Neuronal stem cell (in vitro differentiated cells): ENCODE measurements around the gene PITPNB.

Experiments used
- DNase-seq: peaks from one replicate; pipeline ENCODE4 v3.0.0-alpha.2; 2013; ENCODE audit warnings: low spot score
- H2AFZ ChIP-seq: one replicate; pipeline ENCODE4 v1.6.1; 2013; ENCODE audit warnings: mild to moderate bottlenecking, low read length, inconsistent platforms
- H2AK5ac ChIP-seq: 2 replicates; pipeline ENCODE4 v1.6.1; 2013; ENCODE audit warnings: low read depth, mild to moderate bottlenecking, inconsistent platforms, low read length, moderate library complexity, mixed read lengths
- H2BK120ac ChIP-seq: 2 replicates; pipeline ENCODE4 v1.6.1; 2013; ENCODE audit warnings: low read depth, mild to moderate bottlenecking, inconsistent platforms, low read length, moderate library complexity, mixed read lengths
- H2BK12ac ChIP-seq: one replicate; pipeline ENCODE4 v1.6.1; 2013; ENCODE audit warnings: low read length, inconsistent platforms
- H2BK15ac ChIP-seq: 2 replicates; pipeline ENCODE4 v1.6.1; 2013; ENCODE audit warnings: mild to moderate bottlenecking, low read length, inconsistent platforms, mixed read lengths
- H2BK5ac ChIP-seq: one replicate; pipeline ENCODE4 v1.6.1; 2013; ENCODE audit warnings: inconsistent platforms, mild to moderate bottlenecking, low read length, moderate library complexity
- H3K14ac ChIP-seq: one replicate; pipeline ENCODE4 v1.6.1; 2013; ENCODE audit warnings: low read length, inconsistent platforms
- H3K18ac ChIP-seq: 2 replicates; pipeline ENCODE4 v1.6.1; 2013; ENCODE audit warnings: low read length, inconsistent platforms
- H3K23ac ChIP-seq: 2 replicates; pipeline ENCODE4 v1.6.1; 2013; ENCODE audit warnings: low read depth, mild to moderate bottlenecking, mixed read lengths, low read length, inconsistent platforms; ENCODE audit not compliant: poor library complexity
- H3K27ac ChIP-seq: replicated peaks from 3 replicates; pipeline ENCODE4 v1.5.1; 2013; ENCODE audit warnings: low read length, inconsistent platforms
- H3K27me3 ChIP-seq, 3 experiments: 2 replicates each; pipeline ENCODE4 v1.6.1; 2013; ENCODE audit warnings: low read length in 3 of 3, mild to moderate bottlenecking in 2 of 3, inconsistent platforms in 1 of 3, low read depth in 1 of 3, mixed read lengths in 1 of 3, moderate library complexity in 1 of 3; ENCODE audit not compliant: control insufficient read depth in 3 of 3, insufficient read depth in 3 of 3
- H3K36me3 ChIP-seq, 2 donors: replicated peaks in 1 of 2; 2 replicates each; pipeline ENCODE4 v1.6.1; 2013; ENCODE audit warnings: low read length in 2 of 2; ENCODE audit not compliant: control insufficient read depth in 2 of 2, insufficient read depth in 2 of 2
- H3K4ac ChIP-seq: 2 replicates; pipeline ENCODE4 v1.6.1; 2013; ENCODE audit warnings: inconsistent platforms, mild to moderate bottlenecking, low read length, moderate library complexity
- H3K4me1 ChIP-seq, 2 donors: 1 replicate in 1 of 2; 2 replicates in 1 of 2; pipeline ENCODE4 v1.6.1; 2013; ENCODE audit warnings: low read length in 2 of 2, low read depth in 1 of 2; ENCODE audit not compliant: control insufficient read depth in 2 of 2, insufficient read depth in 1 of 2
- H3K4me2 ChIP-seq: one replicate; pipeline ENCODE4 v1.6.1; 2013; ENCODE audit warnings: mild to moderate bottlenecking, low read length, inconsistent platforms; ENCODE audit not compliant: insufficient read depth, poor library complexity, severe bottlenecking
- H3K4me3 ChIP-seq, 2 donors: 2 replicates each; pipeline ENCODE4 v1.5.1; 2013; ENCODE audit warnings: low read length in 2 of 2, mild to moderate bottlenecking in 2 of 2, inconsistent platforms in 1 of 2, moderate library complexity in 1 of 2
- H3K79me1 ChIP-seq: one replicate; pipeline ENCODE4 v1.6.1; 2013; ENCODE audit warnings: low read depth, mild to moderate bottlenecking, inconsistent platforms, low read length, moderate library complexity
- H3K9ac ChIP-seq: one replicate; pipeline ENCODE4 v1.6.1; 2013; ENCODE audit warnings: mild to moderate bottlenecking, low read depth, low read length, inconsistent platforms; ENCODE audit not compliant: poor library complexity
- H3K9me3 ChIP-seq, 2 donors: replicated peaks in 1 of 2; 2 replicates each; pipeline versions ENCODE3 to v1.6.1; 2013; ENCODE audit warnings: low read length in 2 of 2, mild to moderate bottlenecking in 2 of 2, inconsistent platforms in 1 of 2, low read depth in 1 of 2, mixed read lengths in 1 of 2, moderate library complexity in 1 of 2; ENCODE audit not compliant: control insufficient read depth in 2 of 2, insufficient read depth in 1 of 2
- H4K8ac ChIP-seq: one replicate; pipeline ENCODE4 v1.6.1; 2013; ENCODE audit warnings: low read depth, mild to moderate bottlenecking, inconsistent platforms, low read length, moderate library complexity
- H4K91ac ChIP-seq: one replicate; pipeline ENCODE4 v1.6.1; 2013; ENCODE audit warnings: low read length, low read depth, mild to moderate bottlenecking, inconsistent platforms; ENCODE audit not compliant: poor library complexity
- whole genome bisulfite sequencing, 2 donors: extraction: QIAGEN DNeasy Blood & Tissue Kit; methylation state at CpG; one replicate each; pipeline ENCODE4 v1.1.7; 2013; ENCODE audit warnings: missing lambda C conversion rate in 2 of 2, mixed read lengths in 1 of 2; ENCODE audit not compliant: insufficient read length in 2 of 2, insufficient replicate concordance in 1 of 2; ENCODE audit errors: extremely low coverage in 2 of 2; 5-methylcytosine and 5-hydroxymethylcytosine counted together

Gene PITPNB

GRCh38 chr22:27874185-27874584, 44.9 kb downstream of the PITPNB start:
- Histone ChIP-seq H3K36me3 (peaks cover 7 to 66% of the 10 kb centered on the region in 2 donors), H2BK15ac (no peak overlapping the region), H3K4me2 (no peak overlapping the region), H3K9ac (no peak overlapping the region), H2BK120ac (no peak overlapping the region), H3K4me1 (peaks cover 3 to 22% of the 10 kb centered on the region in 2 donors), H3K4me3 (no peak overlapping the region), H3K27me3 (no peaks in the 10 kb centered on the region), H3K79me1 (no peaks in the 10 kb centered on the region), H2AFZ (no peak overlapping the region), H4K8ac (no peak overlapping the region), H3K4ac (no peak overlapping the region), H2BK5ac (no peak overlapping the region), H3K27ac (no peak overlapping the region), H3K18ac (no peak overlapping the region), H3K23ac (no peak overlapping the region), H3K14ac (no peak overlapping the region), H3K9me3 (peaks cover 0 to 4% of the 10 kb centered on the region in 2 donors), H2BK12ac (no peak overlapping the region), H4K91ac (no peak overlapping the region), H2AK5ac (no peak overlapping the region)
- no CpG with 5 or more reads among the region's 6 CpGs for WGBS, 2 donors
- no peak for DNase-seq

GRCh38 chr22:27873472-27873871, 45.6 kb downstream of the PITPNB start:
- no peak overlapping the region for H3K4me2 ChIP-seq
- peaks cover 0 to 4% of the 10 kb centered on the region in 2 donors for H3K9me3 ChIP-seq
- H3K4me1 ChIP-seq = peaks cover 3 to 19% of the 10 kb centered on the region in 2 donors
- H2BK120ac ChIP-seq = no peak overlapping the region
- H2AFZ ChIP-seq = no peak overlapping the region
- H3K27ac ChIP-seq = no peak overlapping the region
- no peak overlapping the region for H3K14ac ChIP-seq
- H3K18ac ChIP-seq = no peak overlapping the region
- WGBS, 2 donors = no CpG with 5 or more reads among the region's 2 CpGs
- no peaks in the 10 kb centered on the region for H3K27me3 ChIP-seq
- H3K4ac ChIP-seq = no peak overlapping the region
- no peak overlapping the region for H3K4me3 ChIP-seq
- H2BK12ac ChIP-seq = no peak overlapping the region
- H4K91ac ChIP-seq = no peak overlapping the region
- no peak overlapping the region for H4K8ac ChIP-seq
- H2BK15ac ChIP-seq = no peak overlapping the region
- no peak overlapping the region for H2AK5ac ChIP-seq
- H3K23ac ChIP-seq = no peak overlapping the region
- no peak overlapping the region for H3K9ac ChIP-seq
- peaks cover 7 to 74% of the 10 kb centered on the region in 2 donors for H3K36me3 ChIP-seq
- DNase-seq = no peak
- no peak overlapping the region for H2BK5ac ChIP-seq
- no peaks in the 10 kb centered on the region for H3K79me1 ChIP-seq

DNA sequence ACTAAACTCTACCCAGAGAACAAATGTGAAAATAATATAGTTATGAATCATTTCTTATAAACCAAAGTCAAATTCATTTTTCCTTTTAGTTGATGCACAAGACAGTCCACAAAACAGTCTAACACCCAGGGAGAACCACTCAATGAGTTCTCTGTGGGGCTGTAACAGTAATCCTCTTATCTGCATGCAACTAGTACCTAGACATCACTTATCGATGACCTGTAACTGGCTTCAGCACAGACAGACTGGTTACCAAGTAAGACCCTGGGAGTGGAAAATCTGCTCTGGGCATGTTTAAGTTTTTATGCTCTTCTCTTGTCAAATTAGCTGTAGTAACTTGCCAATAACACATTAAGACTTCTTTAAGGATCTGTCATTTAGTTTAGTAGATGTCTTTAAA, 46.6 kb downstream of the PITPNB start:
- Histone ChIP-seq H2AFZ (no peak overlapping the region), H3K4ac (no peak overlapping the region), H4K8ac (no peak overlapping the region), H3K9ac (no peak overlapping the region), H3K36me3 (peaks cover 7 to 79% of the 10 kb centered on the region in 2 donors), H2BK15ac (no peak overlapping the region), H3K18ac (no peak overlapping the region), H4K91ac (no peak overlapping the region), H2BK5ac (no peak overlapping the region), H3K4me3 (no peak overlapping the region), H3K27me3 (no peaks in the 10 kb centered on the region), H3K23ac (no peak overlapping the region), H3K79me1 (no peaks in the 10 kb centered on the region), H2BK12ac (no peak overlapping the region), H3K14ac (no peak overlapping the region), H3K4me1 (peaks cover 5 to 15% of the 10 kb centered on the region in 2 donors), H3K27ac (no peak overlapping the region), H2BK120ac (no peak overlapping the region), H3K9me3 (peaks cover 0 to 4% of the 10 kb centered on the region in 2 donors), H3K4me2 (no peak overlapping the region), H2AK5ac (no peak overlapping the region)
- DNase-seq = no peak
- WGBS, 2 donors = no CpG with 5 or more reads among the region's 1 CpG

DNA sequence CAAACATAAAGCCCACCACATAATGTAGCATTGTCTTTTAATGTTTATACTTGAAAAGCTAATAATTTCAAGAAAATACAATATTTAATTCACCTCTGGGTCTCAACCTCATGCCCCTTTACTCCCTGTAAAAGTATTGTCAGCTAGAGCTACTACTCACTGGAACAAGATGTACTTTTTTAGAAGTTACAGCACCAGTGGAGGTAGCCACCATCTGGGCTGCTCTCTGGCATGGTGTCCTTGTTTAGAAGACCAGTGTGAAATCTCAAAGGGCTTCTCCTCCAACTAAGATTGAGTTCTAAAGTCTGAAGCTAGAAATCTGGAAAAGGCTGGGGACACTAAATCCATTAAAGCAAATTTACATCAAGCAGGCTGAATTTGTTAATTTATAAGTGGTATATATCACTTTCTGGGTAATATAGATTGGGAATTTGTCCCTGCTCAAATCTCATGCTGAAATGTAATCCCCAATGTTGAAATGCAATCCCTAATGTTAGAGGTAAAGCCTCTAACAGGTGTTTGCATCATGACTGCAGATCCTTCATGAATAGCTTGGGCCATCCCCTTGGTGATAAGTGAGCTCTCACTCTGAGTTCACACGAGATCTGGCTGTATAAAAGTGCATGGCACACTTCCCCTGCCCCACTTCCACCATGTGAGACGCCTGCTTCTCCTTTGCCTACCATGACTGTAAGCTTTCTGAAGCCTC, 47.6 kb downstream of the PITPNB start:
- Histone ChIP-seq H2BK12ac (no peak overlapping the region), H2BK120ac (no peak overlapping the region), H4K8ac (no peak overlapping the region), H3K4ac (no peak overlapping the region), H3K79me1 (no peaks in the 10 kb centered on the region), H4K91ac (no peak overlapping the region), H2BK15ac (no peak overlapping the region), H3K27me3 (no peaks in the 10 kb centered on the region), H3K4me2 (no peak overlapping the region), H3K9ac (no peak overlapping the region), H3K27ac (no peak overlapping the region), H2BK5ac (no peak overlapping the region), H3K14ac (no peak overlapping the region), H3K4me1 (peaks cover 4 to 11% of the 10 kb centered on the region in 2 donors), H2AK5ac (no peak overlapping the region), H2AFZ (no peak overlapping the region), H3K18ac (no peak overlapping the region), H3K9me3 (peaks cover 0 to 4% of the 10 kb centered on the region in 2 donors), H3K23ac (no peak overlapping the region), H3K36me3 (peaks cover 7 to 88% of the 10 kb centered on the region in 2 donors), H3K4me3 (no peak overlapping the region)
- WGBS, 2 donors = no CpG with 5 or more reads among the region's 2 CpGs
- DNase-seq = no peak
